Left kidney (tissue), 2 donors: Measurements from ENCODE around the gene ATXN1. TPM values are rescaled to one million over a fixed set of nuclear protein-coding genes. Genes with fewer than 3 reads are reported as not detected.

Source experiments
- DNase-seq: peaks from one replicate; pipeline ENCODE4 v3.0.0-alpha.2; 2013
- polyA plus RNA-seq: library from polyadenylated mRNA; unstranded; fragments of 120-200 nt; gene quantifications from one replicate; pipeline ENCODE4 v1.2.1, GENCODE V29; 2013; ENCODE audit not compliant: insufficient read length

ATXN1 gene
- polyA plus RNA-seq, 1 donor = 23.6 TPM

DNA sequence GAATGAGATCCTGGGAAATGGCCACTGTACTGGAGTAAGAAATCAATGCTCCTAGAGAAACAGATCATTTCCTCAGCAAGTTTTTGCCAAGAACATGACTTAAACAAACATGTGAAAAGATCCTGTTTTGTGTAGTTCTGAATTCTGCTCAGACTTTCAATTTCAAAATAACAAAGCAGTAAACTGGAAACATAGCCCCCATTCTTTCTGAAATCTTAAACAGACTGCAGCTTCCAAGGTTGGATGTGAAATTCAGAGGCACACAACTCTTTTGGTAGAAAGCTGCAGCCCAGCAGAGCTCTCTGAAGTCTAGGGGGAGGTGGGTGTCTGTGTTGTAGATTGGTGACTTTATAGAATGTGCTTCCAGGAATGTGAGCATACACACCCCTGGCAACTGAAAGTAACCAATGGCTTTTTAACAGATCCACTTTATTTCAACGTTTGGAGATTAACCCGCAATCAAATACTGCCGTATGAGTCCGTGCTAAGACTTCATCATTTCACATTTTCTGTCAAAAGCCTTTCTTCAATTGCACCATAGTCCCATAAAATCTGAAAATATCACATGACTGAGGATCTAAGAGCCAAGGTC is 86.4 kb downstream of the ATXN1 start:
- DNase-seq = no peak

DNA sequence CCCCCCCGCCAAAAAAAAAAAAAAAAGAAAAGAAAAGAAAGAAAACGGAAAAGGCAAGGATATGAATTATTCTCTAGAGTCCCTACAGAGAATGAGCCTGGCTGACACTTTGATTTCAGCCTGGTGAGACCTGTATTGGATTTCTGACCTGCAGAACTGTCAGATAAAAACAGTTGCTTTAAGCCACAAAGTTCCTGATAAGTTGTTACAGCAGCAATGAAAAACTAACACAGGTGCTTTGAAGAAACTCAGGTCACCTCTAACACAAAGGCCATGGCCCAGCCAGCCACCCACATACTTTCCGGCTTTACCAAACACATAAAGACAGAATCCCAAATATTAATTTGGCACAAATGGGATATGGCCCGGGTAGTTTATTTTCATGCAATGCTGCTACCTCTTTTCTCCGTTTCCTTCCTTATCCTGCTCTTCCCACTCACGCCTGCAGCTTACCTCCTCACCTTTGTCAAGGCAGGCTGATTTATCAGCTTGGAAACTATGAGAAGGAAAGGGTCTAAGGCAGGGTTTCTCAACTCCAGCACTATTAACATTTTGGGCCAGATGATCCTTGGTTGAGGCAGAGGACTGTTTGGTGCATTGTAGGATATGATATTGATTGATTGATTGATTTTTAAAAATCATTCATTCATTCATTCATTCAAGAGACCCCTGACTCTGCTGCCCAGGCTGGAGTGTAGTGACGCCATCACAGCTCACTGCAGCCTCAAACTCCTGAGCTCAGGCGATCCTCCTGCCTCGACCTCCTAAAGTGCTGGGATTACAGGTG is 88.1 kb downstream of the ATXN1 start:
- no peak for DNase-seq

DNA sequence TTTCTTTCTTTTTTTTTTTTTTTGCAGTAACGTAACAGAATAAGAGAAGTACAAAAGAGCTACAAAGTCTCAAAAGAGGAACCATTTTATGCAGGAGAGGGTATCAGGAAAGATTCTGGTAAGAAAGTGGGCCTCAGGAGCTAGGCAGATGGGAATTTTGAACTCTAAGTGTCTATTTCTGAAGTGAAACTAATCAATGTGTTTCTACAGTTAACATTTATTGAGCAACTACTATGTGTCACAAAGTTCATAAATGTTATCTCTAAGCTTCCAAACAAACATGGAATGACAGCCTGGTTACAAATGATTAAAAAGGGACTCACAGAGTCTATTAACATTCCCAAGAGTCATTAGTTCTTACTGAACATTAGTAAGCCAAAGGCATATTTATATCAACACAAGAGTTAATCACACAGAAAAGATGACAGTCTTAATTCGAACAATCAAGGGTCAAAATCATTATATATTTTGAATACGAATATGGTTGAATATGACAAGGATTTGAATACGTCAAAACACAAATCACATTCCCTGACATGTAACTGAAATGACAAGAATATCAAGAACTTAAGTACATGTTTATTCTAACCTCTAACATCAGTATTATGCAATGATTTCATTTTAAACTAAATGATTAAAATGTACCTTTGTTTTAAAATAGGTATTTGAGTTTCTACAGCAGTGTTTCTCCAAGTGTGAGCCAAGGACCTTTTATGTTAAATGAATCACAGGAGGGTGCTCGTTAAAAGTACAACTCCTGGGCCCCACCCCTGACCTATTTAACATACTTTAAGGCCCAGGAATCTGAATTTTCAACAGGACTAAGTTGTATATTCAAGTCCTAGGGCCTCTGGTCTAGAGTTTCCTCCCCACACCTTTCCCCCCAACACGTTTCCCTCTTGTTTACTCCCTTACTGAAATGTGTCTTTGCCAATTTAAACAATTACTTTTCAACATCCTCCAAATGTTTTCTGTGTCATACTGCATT is 89.7 kb downstream of the ATXN1 start:
- no peak for DNase-seq

DNA sequence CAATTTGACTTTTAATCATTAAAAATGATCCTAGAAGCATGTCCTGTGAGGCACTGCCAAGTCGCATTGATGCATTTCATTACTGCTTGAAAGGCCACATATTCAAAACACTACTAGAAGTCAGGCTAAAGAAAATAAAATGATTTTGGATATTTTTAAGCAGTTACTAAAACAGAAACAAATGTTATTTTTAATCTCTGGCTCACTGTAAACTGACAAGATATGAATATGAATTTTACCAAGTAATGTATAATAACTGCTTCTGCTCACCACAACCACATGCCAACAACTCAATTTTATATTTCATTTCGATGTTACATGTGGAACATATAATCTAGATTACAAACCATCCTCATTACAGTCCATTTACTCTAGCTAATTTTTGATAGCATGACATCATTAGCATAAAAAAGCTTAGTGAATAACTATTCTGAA is 90.6 kb downstream of the ATXN1 start:
- no peak for DNase-seq

DNA sequence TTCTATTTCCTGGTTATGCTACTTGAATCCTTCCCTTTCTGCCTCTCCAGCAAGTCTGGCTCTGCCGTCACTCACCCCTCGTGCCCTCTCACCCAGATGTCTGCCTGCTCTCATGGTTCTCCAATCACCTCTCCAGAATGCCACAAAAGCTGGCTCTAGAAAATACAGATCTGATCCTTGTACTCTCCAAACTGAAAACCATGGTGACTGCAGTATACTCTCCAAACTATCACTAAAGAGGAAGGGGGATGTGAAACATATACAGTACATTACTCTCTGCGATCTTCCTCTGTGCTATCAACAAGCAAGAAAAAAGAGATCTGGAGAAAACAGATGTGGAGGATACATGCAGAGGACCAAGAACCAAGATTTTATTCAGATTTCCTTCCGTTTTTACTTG is 91.1 kb downstream of the ATXN1 start:
- DNase-seq = no peak

DNA sequence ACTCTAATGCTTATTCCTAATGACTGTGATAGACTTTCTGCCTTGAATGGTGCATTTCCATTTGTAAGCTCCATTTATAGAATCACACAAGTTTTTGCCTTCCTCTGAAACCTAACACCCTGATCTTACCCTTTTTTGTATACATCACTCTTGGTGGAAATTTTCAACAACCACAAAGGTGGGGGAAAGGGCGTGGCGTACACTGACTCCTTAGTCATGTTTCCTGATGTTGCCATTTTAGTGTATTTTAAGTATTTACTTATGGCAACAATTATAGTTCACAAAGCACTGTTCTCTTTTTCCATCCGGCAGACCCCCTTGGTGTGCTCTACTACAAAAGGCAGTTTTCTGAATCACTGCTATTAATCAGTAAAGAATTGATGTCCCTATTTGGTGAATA is 92.0 kb downstream of the ATXN1 start:
- DNase-seq = no peak

DNA sequence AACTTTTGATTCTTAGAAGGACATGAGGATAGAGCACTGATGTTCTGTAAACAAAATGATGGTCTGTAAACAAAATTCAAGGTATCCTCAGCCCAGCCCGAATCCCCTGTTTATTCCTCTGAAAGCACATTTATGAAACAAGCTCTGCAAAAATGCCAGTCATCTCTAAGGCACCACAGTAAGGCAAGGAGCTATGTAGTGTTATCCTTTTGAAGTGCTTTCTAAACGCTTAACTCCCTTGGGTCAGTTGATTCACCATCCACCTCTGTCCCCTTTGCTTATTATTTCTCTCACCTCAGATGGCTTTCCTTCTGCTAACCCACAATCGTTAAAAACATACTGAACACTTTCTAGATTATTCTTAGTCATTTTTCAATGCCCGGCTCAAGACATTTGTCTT is 93.8 kb downstream of the ATXN1 start:
- no peak for DNase-seq

DNA sequence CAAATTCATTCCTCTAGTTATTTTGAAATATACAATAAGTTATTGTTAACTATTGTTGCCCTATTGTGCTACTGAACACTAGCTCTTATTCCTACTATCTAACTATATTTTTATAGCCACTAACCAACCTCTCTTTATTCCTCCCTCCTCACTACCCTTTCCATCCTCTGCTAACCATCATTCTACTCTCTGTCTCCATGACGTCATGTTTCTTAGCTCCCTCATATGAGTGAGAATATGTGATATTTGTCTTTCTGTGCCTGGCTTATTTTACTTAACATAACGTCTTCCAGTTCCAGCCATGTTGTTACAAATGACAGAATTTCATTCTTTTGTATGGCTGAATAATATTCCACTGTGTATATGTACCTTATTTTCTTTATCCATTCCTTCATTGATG is 95.3 kb downstream of the ATXN1 start:
- no peak for DNase-seq

DNA sequence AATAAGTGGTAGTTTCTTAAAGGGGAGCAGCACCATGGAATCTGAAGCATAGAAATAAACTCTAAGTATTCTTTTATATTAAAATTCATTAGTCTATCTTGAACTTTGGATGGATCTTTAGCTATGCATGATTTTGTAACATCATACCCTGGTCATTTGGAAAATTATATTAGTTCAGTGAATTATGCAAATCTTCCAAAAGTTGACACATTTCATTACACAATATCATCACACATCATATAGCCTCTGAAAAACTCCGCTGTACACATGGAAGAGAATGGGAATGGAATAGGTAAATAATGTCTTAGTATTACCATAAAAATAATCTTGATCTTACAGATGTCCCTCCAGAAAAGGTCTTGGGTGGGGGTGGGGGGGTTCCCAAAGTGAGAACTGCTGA is 96.1 kb downstream of the ATXN1 start:
- DNase-seq = no peak

DNA sequence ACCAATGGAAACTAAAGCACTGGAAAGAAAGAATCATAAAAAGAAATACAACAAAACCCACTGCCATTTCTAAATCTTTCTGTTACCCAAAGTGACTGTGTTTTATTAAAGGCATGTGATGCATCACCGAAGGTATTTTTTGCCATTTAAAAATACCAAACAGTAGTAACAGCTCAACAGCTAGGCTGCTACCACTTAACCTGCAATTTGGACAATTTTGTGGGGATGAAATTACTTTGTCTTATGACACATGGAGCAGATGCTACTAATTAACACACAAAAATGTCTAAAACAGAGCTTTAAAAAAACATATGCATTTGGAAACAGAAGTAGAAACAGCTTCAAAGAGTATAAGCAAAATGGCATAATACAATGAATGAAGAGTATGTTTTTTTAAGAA is 97.4 kb downstream of the ATXN1 start:
- no peak for DNase-seq

DNA sequence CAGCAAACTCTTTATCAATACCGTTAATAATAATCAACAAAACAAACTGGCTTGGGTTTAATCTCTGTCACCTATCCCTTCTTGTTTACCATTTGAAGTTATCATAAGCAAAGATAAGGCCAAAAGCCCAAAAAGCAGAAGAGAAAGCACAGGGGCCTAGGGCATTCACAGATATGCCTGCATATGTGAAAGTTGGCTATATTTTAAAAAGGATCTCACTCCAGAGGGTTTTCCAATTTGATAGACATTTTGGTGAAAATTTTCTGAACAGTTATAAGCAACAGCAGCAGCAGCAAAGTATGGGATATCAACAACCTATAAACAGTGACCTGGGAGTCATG is 101.1 kb downstream of the ATXN1 start:
- DNase-seq = no peak

DNA sequence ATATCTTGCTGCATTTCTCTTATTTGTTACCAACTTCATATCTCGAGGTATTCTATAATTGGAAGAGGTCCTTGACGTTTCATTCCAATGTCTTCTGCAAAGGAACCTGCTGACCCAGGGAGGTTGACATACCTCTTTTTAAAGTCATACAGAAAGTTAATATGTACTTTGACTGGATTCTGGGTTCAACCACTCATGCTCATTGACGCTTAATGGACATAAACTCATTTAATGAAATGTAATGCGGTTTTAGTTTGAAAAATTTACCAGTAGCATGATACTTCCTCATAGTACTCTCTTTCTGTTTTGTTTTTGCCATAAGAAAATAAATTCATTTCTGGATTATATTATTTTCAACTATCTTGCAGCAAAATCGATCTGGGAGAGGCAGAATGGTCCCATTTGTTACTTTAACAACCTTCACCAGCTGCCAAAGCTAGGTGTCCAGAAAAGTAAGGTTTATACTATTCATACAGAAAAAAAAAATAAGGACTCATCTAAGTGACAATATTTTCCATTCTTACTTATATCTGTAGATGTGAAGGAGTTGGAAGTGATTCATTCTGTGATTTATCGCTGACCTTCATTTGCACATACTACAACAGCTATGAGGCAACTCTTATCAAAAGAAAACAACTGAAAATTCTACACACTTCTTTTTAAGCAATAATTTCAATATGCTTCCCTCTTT is 101.6 kb downstream of the ATXN1 start:
- DNase-seq = no peak

DNA sequence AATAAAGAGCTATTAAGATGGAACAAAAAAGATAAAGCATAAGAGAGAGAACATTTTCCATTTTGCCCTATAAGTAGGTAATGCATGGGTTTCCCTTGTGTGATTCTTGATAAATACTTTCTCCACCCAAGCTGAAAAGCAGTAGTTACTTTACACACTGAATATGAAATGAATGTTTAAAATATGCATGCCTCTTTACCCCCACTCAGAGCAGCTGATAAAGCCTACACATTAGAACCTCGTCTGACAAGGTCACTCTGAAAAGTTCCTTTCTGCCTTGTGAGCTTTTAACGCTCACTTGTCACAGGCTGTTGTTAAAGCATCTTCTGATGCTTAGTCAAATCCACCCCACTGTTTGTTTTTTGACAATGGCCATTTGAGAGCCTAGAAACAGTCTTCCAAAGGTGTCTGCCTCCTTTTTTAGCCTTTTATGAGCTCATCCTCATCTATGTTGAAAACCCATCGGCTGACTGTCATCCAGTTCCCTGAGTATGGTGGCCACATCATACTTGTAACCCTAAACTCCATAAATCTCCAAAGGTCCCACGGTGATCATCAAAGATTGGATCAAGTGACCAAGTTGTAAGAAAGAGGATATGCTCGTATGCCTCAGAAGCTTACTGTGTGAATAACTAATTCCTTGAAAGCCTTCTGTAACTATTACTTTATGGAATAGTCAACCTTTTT is 102.8 kb downstream of the ATXN1 start:
- peak; percentile 52 for DNase-seq

DNA sequence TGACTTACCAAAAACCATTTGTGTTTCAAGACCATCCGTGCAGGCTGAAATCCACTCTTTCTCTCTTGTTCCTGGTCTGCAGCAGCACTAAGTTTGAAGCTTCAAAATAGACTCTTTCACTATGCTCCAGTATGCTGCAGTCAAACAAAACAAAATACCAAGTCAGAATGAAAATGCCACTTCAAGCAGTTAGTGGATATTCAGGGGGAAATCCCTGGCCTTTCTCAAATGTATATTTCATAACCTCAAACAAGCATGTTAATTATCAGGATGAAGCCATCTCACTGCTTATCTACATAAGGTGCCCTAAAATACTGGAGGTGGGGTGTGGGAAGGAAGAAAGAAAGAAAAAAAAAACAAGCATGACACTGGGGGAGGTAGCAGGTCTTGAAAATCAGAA is 103.5 kb downstream of the ATXN1 start:
- DNase-seq = no peak

DNA sequence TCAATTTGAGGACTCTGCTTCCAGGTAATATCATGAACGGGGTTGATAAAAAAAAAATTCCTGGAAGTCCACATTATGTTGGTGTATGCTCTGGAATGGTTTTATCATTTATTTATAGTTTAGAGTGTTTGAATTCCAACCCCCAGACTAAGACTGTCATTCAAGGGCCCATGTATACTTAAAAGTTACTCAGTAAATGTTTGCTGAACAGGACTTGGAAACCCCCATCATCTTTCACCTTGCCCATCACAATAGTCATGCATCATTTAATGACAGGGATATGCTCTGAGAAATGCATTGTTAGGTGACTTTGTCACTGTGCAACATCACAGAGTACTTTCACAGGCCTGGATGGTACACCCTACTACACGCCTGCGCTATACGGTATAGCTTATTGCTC is 104.8 kb downstream of the ATXN1 start:
- no peak for DNase-seq

DNA sequence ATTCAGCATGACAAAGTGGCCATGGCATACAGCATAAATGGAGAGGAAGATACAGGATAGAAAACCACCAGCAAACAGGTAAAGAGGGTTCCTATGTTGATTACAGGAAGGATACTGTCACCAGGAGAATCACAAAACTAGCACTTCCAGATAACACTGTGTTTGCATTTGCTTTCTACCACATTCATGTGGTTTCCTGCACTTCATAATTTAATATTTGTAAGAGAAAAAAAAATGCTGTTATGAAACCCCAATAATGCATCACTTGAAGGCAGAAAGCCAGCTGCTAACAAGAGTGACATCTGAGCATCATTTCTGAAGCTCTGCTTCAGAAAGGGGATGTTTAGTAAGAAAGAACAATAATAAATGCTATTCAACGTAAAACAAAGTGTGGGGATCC is 106.6 kb downstream of the ATXN1 start:
- no peak for DNase-seq

DNA sequence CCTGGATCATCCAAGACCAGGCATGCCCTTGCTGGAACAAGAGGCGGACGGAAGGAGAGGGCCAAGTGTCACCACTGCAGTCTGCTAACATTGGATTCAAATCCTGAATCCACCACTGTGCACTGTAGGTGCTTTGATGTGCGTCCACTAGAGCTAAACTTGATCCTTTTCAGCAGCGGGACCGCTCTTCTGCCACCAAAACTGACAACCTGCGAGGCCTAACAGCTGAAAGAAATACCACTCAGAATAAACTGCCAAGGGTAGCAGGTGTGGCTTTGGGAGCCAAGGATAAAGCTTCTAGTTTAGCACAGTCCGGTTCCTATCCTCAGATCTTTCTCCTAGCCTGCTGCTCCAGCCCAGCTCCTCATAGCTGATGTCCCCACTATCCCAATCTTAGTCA is 108.0 kb downstream of the ATXN1 start:
- no peak for DNase-seq

DNA sequence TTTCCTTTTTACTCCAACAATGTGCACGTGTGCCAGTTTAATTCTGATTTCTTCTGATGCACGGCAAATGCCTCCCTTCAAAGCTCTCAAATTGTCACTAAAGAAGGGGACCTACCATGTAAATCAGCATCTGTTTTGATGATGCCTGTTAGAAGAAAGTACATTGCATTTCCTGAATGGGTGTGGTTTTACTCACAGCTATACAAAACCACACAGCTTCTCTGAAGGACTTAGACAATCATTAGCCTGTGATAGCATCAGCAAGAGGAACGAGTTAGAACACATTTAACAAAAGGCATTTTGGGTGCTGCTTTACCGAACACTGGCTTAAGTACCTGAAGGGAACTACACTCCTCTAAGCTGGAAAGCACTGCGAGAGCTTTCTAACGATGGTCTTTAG is 109.4 kb downstream of the ATXN1 start:
- DNase-seq = no peak

DNA sequence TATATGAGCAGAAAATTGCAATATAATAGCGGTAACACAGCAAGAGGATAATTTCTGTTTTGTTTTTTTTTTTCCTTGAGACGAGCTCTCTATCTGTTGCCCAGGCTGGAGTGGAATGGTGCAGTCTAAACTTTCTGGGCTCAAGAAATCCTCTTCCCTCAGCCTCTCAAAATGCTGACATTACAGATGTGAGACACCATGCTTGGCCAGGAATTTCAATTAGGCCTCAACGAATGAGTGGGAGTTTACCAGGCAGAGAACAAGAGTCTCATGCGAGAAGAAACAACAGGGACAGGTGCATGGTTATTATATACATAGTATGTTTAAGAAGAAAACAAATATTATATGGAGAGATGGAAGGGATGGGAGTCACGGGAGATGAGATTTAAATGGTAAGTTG is 111.4 kb downstream of the ATXN1 start:
- DNase-seq = no peak

DNA sequence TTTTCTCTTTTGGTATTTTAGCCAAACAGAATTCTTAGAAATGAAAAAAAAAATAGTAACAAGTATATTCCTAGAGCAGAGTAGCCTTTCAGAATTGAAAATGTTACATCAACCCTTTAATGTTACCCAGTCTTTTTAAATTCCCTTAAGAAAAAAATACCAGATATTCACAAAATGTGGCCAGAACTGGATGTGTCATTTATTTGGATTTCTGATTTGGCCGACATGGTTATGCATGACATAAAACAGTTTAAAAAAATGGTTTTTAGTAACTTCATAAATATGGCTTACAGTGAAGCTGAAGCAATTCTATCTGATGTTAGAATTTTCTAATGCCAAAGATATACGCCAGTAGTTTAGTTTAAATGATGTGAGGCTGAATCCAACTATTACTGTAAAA is 112.0 kb downstream of the ATXN1 start:
- no peak for DNase-seq

DNA sequence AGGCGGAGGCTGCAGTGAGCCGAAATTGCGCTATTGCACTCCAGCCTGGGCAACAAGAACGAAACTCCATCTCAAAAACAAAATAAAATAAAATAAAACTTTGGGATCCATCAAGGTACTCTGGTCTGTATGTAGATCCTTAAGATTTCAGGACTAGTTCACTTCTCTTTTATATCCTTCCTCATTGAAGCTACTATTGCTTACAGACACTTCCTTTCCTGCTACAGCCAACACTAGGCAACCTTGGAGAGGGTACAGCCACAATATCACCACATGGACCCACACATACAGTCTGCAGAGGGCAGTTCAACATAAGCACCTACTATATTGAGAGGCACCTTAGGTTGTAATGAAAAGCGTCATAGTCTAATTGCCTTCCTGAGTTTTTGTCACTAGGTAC is 113.3 kb downstream of the ATXN1 start:
- no peak for DNase-seq

DNA sequence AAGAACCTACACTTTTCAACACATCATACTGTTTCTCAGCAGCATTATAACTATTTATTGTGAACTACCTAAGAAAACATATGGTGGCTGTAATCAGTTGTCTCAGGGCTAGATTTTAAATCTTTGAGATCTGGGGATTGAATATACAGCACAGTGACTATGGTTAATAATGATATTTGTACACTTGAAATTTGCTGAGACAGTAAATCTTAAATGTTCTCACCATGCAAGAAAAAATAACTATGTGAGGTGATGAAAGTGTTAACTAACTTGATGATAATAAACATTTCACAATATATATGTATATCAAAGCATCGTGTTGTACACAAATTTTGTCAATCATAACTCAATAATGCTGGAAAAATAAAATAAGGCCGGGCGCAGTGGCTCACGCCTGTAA is 113.8 kb downstream of the ATXN1 start:
- DNase-seq = no peak
